A549 treated with AZD2906 at 1 μM for 4 hours (cell line): ENCODE measurements around the gene SPIN4. TPM values are rescaled to one million over a fixed set of nuclear protein-coding genes. Genes with fewer than 3 reads are reported as not detected.

Experiments
- total RNA-seq: library from RNA; stranded (reverse); fragments of 200-300 nt; extraction: Qiagen RNA extraction; gene quantifications from 5 replicates; pipeline ENCODE4 v1.2.3, GENCODE V29; 2022

Gene SPIN4
- total RNA-seq: 4.0 to 6.2 TPM (median 5.1 TPM) in 5 replicates

DNA sequence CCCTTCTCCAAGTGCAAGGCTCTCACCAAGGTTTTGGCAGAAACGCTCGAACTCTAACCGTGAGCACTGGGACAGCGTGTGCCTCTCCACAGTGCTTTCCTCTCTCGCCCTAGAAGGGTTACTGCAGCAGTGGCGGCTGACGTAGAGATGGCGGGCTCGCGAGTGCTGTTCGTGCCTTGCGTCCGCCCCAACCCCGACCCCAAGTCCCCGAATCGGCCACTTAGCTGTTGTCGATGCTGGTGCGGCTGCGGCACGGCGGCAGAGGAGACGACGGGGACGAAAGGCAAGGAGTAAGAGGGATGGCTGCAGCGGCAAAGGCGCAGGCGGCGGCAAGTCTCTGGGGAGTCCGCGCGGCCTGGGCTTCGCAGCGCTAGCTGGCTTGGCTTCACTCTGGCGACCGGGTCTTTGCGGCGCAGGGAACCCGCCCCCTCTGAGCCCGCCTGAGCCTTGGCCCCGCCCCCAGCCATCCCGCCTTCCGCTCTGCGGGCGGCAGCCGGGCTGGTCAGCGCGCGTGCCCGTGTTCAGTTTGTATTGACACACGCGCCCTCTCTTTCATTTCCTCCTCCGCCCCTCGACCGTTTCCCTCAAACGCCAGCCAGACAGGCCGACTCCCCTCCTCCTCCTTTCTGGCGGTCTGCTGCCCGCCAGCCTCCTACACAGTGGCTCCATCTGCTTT, at the start of gene SPIN4:
TSS of gene SPIN4 (minus strand) at position 392 of the 676 bp plus-strand sequence. CDS start 513 bp downstream, outside the sequence.

